HepG2 (cell line): ENCODE data around the gene AK8. TPM values are rescaled to one million over a fixed set of nuclear protein-coding genes. Genes with fewer than 3 reads are reported as not detected.

Experiments used
- ATAC-seq: fragments of 200-7000 bp; cut with Tn5 transposase; 3 replicates; pipeline ENCODE4 v1.9.1; 2020; ENCODE audit warnings: mild to moderate bottlenecking, moderate library complexity
- BruUV-seq: library from RNA; stranded (reverse); fragments of 400-500 nt; replicated peaks from 2 replicates; lab custom pipeline; 2021; lab: Mats Ljungman, UMichigan
- CTCF ChIA-PET: fragments of 300-600 bp; formaldehyde crosslinking; extraction: SDS; loops from one replicate; lab custom pipeline; 2021; ENCODE audit warnings: low total read pairs, inconsistent platforms, low intra/inter-chr PET ratio; lab: Yijun Ruan, JAX
- POLR2A ChIA-PET: fragments of 350-600 bp; sonication (Branson Sonifier 250); formaldehyde crosslinking; loops from one replicate; lab custom pipeline; 2020; ENCODE audit warnings: antibody characterized with exemption, inconsistent platforms; lab: Yijun Ruan, JAX
- DNase-seq: peaks from one replicate; pipeline ENCODE4 v3.0.0-alpha.2; 2015; ENCODE audit warnings: low spot score
- FAIRE-seq: peaks from 3 replicates; lab custom pipeline; 2011; peaks lifted over from hg19 to GRCh38; lab: Jason Lieb, UNC
- H2AFZ ChIP-seq: one replicate; pipeline ENCODE4 v1.6.1; 2011; ENCODE audit warnings: low read length, inconsistent platforms
- H3K27ac ChIP-seq: fragments of 300-600 bp; 3 replicates; pipeline ENCODE4 v1.8.0; 2011; ENCODE audit warnings: mixed run types, mild to moderate bottlenecking, mixed read lengths, low read length, inconsistent platforms; ENCODE audit not compliant: insufficient read depth; ENCODE audit errors: extremely low read length
- H3K27me3 ChIP-seq, 2 experiments: fragments of 200-600 bp in 1 of 2; 2 replicates in 1 of 2; 3 replicates in 1 of 2; pipeline versions ENCODE4 v1.6.0 to v1.8.0; 2011; ENCODE audit warnings: low read length in 2 of 2, mild to moderate bottlenecking in 2 of 2, moderate library complexity in 2 of 2, inconsistent platforms in 1 of 2; ENCODE audit not compliant: insufficient read depth in 2 of 2, control insufficient read depth in 1 of 2
- H3K36me3 ChIP-seq, 2 experiments: fragments of 200-600 bp in 1 of 2; replicated peaks in 1 of 2; 2 replicates in 1 of 2; 3 replicates in 1 of 2; pipeline versions ENCODE4 v1.5.1 to v1.8.0; 2011; ENCODE audit warnings: low read length in 2 of 2, inconsistent platforms in 1 of 2; ENCODE audit not compliant: insufficient read depth in 2 of 2, control insufficient read depth in 1 of 2
- H3K4me1 ChIP-seq: 2 replicates; pipeline ENCODE4 v1.5.1; 2012; ENCODE audit warnings: low read length, inconsistent platforms; ENCODE audit not compliant: insufficient read depth
- H3K4me2 ChIP-seq: 2 replicates; pipeline ENCODE4 v1.6.0; 2011; ENCODE audit warnings: low read depth, low read length, inconsistent platforms
- H3K4me3 ChIP-seq, 3 experiments: fragments of 200-600 bp in 1 of 3; sonication (generic), shearing (Covaris generic) in 1 of 3; replicated peaks in 1 of 3; 2 replicates each; pipeline ENCODE4 v1.5.1; 2011 to 2016; ENCODE audit warnings: low read length in 3 of 3, inconsistent platforms in 2 of 3, low read depth in 2 of 3, mild to moderate bottlenecking in 2 of 3, control low read depth in 1 of 3, mixed read lengths in 1 of 3; ENCODE audit not compliant: insufficient read depth in 1 of 3
- H3K79me2 ChIP-seq: one replicate; pipeline ENCODE4 v1.6.1; 2011; ENCODE audit warnings: low read length, inconsistent platforms; ENCODE audit not compliant: insufficient read depth
- H3K9ac ChIP-seq: 2 replicates; pipeline ENCODE4 v1.6.0; 2011; ENCODE audit warnings: mild to moderate bottlenecking, low read depth, low read length, inconsistent platforms; ENCODE audit not compliant: insufficient read depth
- H3K9me3 ChIP-seq: 2 replicates; pipeline ENCODE4 v1.5.1; 2012; ENCODE audit warnings: mild to moderate bottlenecking, low read length
- H4K20me1 ChIP-seq: 2 replicates; pipeline ENCODE4 v1.6.0; 2011; ENCODE audit warnings: inconsistent platforms, mild to moderate bottlenecking, low read length, moderate library complexity; ENCODE audit not compliant: insufficient read depth
- ATF7 ChIP-seq, 2 experiments: fragments of 450-650 bp in 1 of 2; sonication (generic) in 1 of 2; formaldehyde crosslinking in 1 of 2; IDR thresholded peaks; 2 replicates each; pipeline versions ENCODE4 v1.4.0 to v1.6.1; 2016 to 2020; ENCODE audit warnings: antibody characterized with exemption in 1 of 2, mild to moderate bottlenecking in 1 of 2, missing genetic modification reagents in 1 of 2
- ETS1 ChIP-seq: sonication (generic); formaldehyde crosslinking; IDR thresholded peaks from 2 replicates; pipeline ENCODE4 v1.4.0; 2020; ENCODE audit warnings: missing genetic modification reagents
- FOSL1 ChIP-seq: sonication (generic); formaldehyde crosslinking; IDR thresholded peaks from 2 replicates; pipeline ENCODE4 v1.9.0; 2021; ENCODE audit warnings: missing genetic modification reagents, borderline replicate concordance
- FOXJ3 ChIP-seq: sonication (generic); formaldehyde crosslinking; IDR thresholded peaks from 2 replicates; pipeline ENCODE4 v1.4.0; 2020; ENCODE audit warnings: missing genetic modification reagents, mild to moderate bottlenecking, borderline replicate concordance
- HOMEZ ChIP-seq: IDR thresholded peaks from 2 replicates; pipeline ENCODE4 v1.6.1; 2016; ENCODE audit warnings: low read depth
- KDM4B ChIP-seq: sonication (generic); formaldehyde crosslinking; IDR thresholded peaks from 2 replicates; pipeline ENCODE4 v1.4.0; 2020; ENCODE audit warnings: missing genetic modification reagents
- MED1 ChIP-seq: sonication (generic); formaldehyde crosslinking; IDR thresholded peaks from 2 replicates; pipeline ENCODE4 v1.4.0; 2020; ENCODE audit warnings: missing genetic modification reagents
- MYC ChIP-seq: sonication (generic); formaldehyde crosslinking; IDR thresholded peaks from 2 replicates; pipeline ENCODE4 v1.9.0; 2021; ENCODE audit warnings: missing genetic modification reagents, borderline replicate concordance
- NFIC ChIP-seq: IDR thresholded peaks from 2 replicates; pipeline ENCODE4 v1.6.1; 2012; ENCODE audit warnings: mild to moderate bottlenecking, low read length, inconsistent platforms
- SNAPC2 ChIP-seq: sonication (generic); formaldehyde crosslinking; IDR thresholded peaks from 2 replicates; pipeline ENCODE4 v1.8.1; 2022; ENCODE audit warnings: mild to moderate bottlenecking, missing genetic modification reagents
- TEAD3 ChIP-seq: optimal IDR thresholded peaks from 2 replicates; pipeline ENCODE3; 2016; ENCODE audit warnings: borderline replicate concordance
- ZBTB26 ChIP-seq: IDR thresholded peaks from 2 replicates; pipeline ENCODE4 v1.6.1; 2016; ENCODE audit warnings: missing compliant biosample characterization, missing genetic modification reagents, borderline replicate concordance
- ZIK1 ChIP-seq: sonication (generic); formaldehyde crosslinking; IDR thresholded peaks from 2 replicates; pipeline ENCODE4 v1.5.0; 2020; ENCODE audit warnings: mild to moderate bottlenecking, low read depth, missing genetic modification reagents, borderline replicate concordance
- ZNF501 ChIP-seq: sonication (generic); formaldehyde crosslinking; IDR thresholded peaks from 2 replicates; pipeline ENCODE4 v1.5.1; 2020; ENCODE audit warnings: mild to moderate bottlenecking, moderate library complexity, missing genetic modification reagents
- ZNF558 ChIP-seq: sonication (generic); formaldehyde crosslinking; IDR thresholded peaks from 2 replicates; pipeline ENCODE4 v1.9.0; 2022; ENCODE audit warnings: mild to moderate bottlenecking, missing genetic modification reagents, borderline replicate concordance
- ZNF816 ChIP-seq: sonication (generic); formaldehyde crosslinking; IDR thresholded peaks from 2 replicates; pipeline ENCODE4 v1.8.0; 2022; ENCODE audit warnings: missing genetic modification reagents, mild to moderate bottlenecking, borderline replicate concordance
- WGBS: methylation state at CpG from one replicate; pipeline ENCODE4 v1.1.6; 2017; ENCODE audit warnings: low lambda C conversion rate; 5-methylcytosine and 5-hydroxymethylcytosine counted together
- in situ Hi-C: cut with HindIII; loops from 2 replicates; pipeline ENCODE4 v1.10.0; 2017; ENCODE audit warnings: low pct_unique_long_range_greater_than_20kb; ENCODE audit not compliant: extremely low pct_ligation_motif_present
- intact Hi-C: fragments of 100-400 bp; cut with micrococcal nuclease; formaldehyde crosslinking; loops from one replicate; pipeline ENCODE4 v1.10.0; 2022; ENCODE audit not compliant: unreplicated experiment
- polyA plus RNA-seq, 8 experiments: library from polyadenylated mRNA; depleted of rRNA in 3 of 8; stranded (reverse) in 7 of 8; unstranded in 1 of 8; fragments of >200 nt; fragmentation: Illumina TruSeq in 4 of 8; extraction: Trizol in 4 of 8; gene quantifications; 2 replicates each; pipeline versions ENCODE4 v1.2.1 to v1.2.3, GENCODE V29; 2011 to 2016; ENCODE audit warnings: low read depth in 4 of 8, missing spikeins in 1 of 8, mixed read lengths in 1 of 8; ENCODE audit not compliant: insufficient read depth in 1 of 8
- total RNA-seq, 5 experiments: library from RNA; depleted of rRNA; stranded (reverse); fragments of >200 nt; fragmentation: Illumina TruSeq; extraction: Trizol; gene quantifications; 2 replicates each; pipeline ENCODE4 v1.2.3, GENCODE V29; 2016; ENCODE audit warnings: low read depth in 1 of 5

The AK8 gene
- total and polyA plus RNA-seq, 2 of the 13 experiments (the other 11 are each of a cell fraction or from before 2014, with no cell fraction given): 0.11 TPM; not detected in 1

- no peak for ATAC-seq
- no peak for DNase-seq
- BruUV-seq: no TSS peak
- Histone ChIP-seq H3K9ac (no peak overlapping the region), H3K27me3 (peaks cover 5 to 23% of the 10 kb centered on the region in 2 experiments; a peak in 3 of 5 replicates), H3K79me2 (no peaks in the 10 kb centered on the region), H3K4me3 (no peak overlapping the region), H3K9me3 (no peaks in the 10 kb centered on the region), H3K4me1 (no peaks in the 10 kb centered on the region), H4K20me1 (no peaks in the 10 kb centered on the region), H2AFZ (no peak overlapping the region), H3K36me3 (no peaks in the 10 kb centered on the region), H3K4me2 (no peak overlapping the region), H3K27ac (no peak overlapping the region)
- FAIRE-seq: no peak
- in situ Hi-C loops: no loop called here
- TF ChIP-seq FOSL1 (CRISPR knock-in tag) (no peak), SNAPC2 (CRISPR knock-in tag) (no peak), MYC (CRISPR knock-in tag) (no peak), FOXJ3 (CRISPR knock-in tag) (no peak), ZNF501 (CRISPR knock-in tag) (no peak), ZIK1 (CRISPR knock-in tag) (no peak), KDM4B (CRISPR knock-in tag) (no peak), ATF7 (IDR thresholded peaks at IDR 0.05) (no peak), ATF7 (CRISPR knock-in tag; IDR thresholded peaks at IDR 0.05) (no peak), MED1 (CRISPR knock-in tag) (no peak), NFIC (no peak)
- intact Hi-C loops: no loop called here
- ChIA-PET CTCF (no interaction called here), POLR2A (no interaction called here)
- 100% methylated on average over 5 of the region's 12 CpGs for WGBS
Observed at GRCh38 chr9:132826131-132826530, 52.0 kb downstream of the AK8 start.

- ChIA-PET POLR2A (no interaction called here), CTCF (no interaction called here)
- FAIRE-seq (no peak), DNase-seq (no peak), ATAC-seq (no peak)
- no peaks in the 10 kb centered on the region for H3K9me3 ChIP-seq
- no peak overlapping the region for H3K4me3 ChIP-seq
- no peak overlapping the region for H3K4me2 ChIP-seq
- intact Hi-C loops (no loop called here), in situ Hi-C loops (no loop called here)
- H3K27ac ChIP-seq: no peak overlapping the region
- no TSS peak for BruUV-seq
- H3K9ac ChIP-seq: no peak overlapping the region
- WGBS: 16% methylated on average over 10 of the region's 10 CpGs
- H3K36me3 ChIP-seq: no peaks in the 10 kb centered on the region
- H3K27me3 ChIP-seq: peaks cover 5 to 29% of the 10 kb centered on the region in 2 experiments; a peak in 3 of 5 replicates
- no peaks in the 10 kb centered on the region for H3K79me2 ChIP-seq
- no peaks in the 10 kb centered on the region for H4K20me1 ChIP-seq
- H3K4me1 ChIP-seq: no peaks in the 10 kb centered on the region
- no peak overlapping the region for H2AFZ ChIP-seq
- TF ChIP-seq ZNF558 (CRISPR knock-in tag) (no peak), TEAD3 (CRISPR knock-in tag) (no peak), HOMEZ (CRISPR knock-in tag) (no peak), ZBTB26 (CRISPR knock-in tag) (no peak), ETS1 (CRISPR knock-in tag) (no peak), ZNF816 (CRISPR knock-in tag) (no peak)
Observed at GRCh38 chr9:132825430-132825829, 52.7 kb downstream of the AK8 start.
